Measurements from ENCODE around the gene TOMM20. TPM values are rescaled to one million over a fixed set of nuclear protein-coding genes. Genes with fewer than 3 reads are reported as not detected.

The TOMM20 gene
- total RNA-seq, 1 experiment from 2014 or later = 72.6 TPM

DNA sequence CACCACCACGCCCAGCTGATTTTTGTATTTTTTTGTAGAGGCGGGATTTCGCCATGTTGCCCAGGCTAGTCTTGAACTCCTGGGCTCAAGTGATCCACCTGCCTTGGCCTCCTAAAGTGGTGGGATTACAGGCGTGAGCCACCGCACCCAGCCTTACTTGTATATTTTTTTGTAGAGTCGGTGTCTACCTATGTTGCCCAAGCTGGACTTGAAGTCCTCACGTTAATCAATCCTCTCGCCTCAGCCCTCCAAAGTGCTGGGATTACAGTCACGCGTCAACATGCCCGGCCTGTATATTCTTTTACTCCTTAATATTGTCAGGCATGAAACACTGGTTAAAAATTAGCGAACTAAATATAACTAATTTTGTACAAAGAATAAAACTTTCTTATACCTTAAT, 5.5 kb upstream of the TOMM20 start:
- Histone ChIP-seq H3K27ac (ENCODE audit: low read depth, low read length, poor library complexity, severe bottlenecking) (no peak overlapping the region), H3K27me3 (replicated peaks; ENCODE audit: insufficient read depth, low read depth, low read length, poor library complexity) (no peaks in the 10 kb centered on the region), H3K4me3 (ENCODE audit: low read depth, low read length, poor library complexity, severe bottlenecking) (no peak overlapping the region), H3K4me1 (ENCODE audit: insufficient read depth, low read length, poor library complexity, severe bottlenecking) (no peaks in the 10 kb centered on the region), H3K36me3 (ENCODE audit: insufficient read depth, low read length, poor library complexity, severe bottlenecking) (peaks cover 19% of the 10 kb centered on the region), H3K9me3 (ENCODE audit: low read depth, low read length, poor library complexity, severe bottlenecking) (no peaks in the 10 kb centered on the region)
- ChIA-PET CTCF (no interaction called here), POLR2A (ENCODE audit: low non-redundant PET) (no interaction called here)
- no TSS peak for BruUV-seq (replicated peaks)
- TF ChIP-seq EZH2 (IDR thresholded peaks at IDR 0.05; ENCODE audit: borderline replicate concordance, low read depth, low read length, poor library complexity, severe bottlenecking) = no peak
- TF ChIP-seq, protein P1, sequence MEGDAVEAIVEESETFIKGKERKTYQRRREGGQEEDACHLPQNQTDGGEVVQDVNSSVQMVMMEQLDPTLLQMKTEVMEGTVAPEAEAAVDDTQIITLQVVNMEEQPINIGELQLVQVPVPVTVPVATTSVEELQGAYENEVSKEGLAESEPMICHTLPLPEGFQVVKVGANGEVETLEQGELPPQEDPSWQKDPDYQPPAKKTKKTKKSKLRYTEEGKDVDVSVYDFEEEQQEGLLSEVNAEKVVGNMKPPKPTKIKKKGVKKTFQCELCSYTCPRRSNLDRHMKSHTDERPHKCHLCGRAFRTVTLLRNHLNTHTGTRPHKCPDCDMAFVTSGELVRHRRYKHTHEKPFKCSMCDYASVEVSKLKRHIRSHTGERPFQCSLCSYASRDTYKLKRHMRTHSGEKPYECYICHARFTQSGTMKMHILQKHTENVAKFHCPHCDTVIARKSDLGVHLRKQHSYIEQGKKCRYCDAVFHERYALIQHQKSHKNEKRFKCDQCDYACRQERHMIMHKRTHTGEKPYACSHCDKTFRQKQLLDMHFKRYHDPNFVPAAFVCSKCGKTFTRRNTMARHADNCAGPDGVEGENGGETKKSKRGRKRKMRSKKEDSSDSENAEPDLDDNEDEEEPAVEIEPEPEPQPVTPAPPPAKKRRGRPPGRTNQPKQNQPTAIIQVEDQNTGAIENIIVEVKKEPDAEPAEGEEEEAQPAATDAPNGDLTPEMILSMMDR (conservative IDR thresholded peaks at IDR 0.05; ENCODE audit: low read depth, low read length) = no peak
- intact Hi-C loops (cut with micrococcal nuclease; ENCODE audit: unreplicated experiment) = no loop called here
- DNase-seq (ENCODE audit: low spot score) = no peak

DNA sequence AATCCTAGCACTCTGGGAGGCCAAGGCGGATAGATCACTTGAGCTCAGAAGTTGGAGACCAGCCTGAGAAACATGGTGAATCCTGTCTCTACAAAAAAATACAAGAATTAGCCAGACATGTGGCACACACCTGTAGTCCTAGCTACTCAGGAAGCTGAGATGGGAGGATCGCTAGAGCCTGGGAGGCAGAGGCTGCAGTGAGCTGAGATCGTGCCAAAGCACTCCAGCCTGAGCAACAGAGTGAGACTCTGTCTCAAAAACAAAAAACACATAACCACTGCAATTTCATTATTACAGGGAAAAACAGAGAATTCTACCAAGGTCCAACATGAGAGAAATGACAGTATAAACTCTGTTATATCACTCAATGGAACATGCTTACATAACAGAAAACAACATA, 4.4 kb upstream of the TOMM20 start:
- H3K36me3 ChIP-seq (ENCODE audit: insufficient read depth, low read length, poor library complexity, severe bottlenecking) = peaks cover 19% of the 10 kb centered on the region
- H3K4me1 ChIP-seq (ENCODE audit: insufficient read depth, low read length, poor library complexity, severe bottlenecking) = no peaks in the 10 kb centered on the region
- no peak for DNase-seq (ENCODE audit: low spot score)
- no peaks in the 10 kb centered on the region for H3K27me3 ChIP-seq (replicated peaks; ENCODE audit: insufficient read depth, low read depth, low read length, poor library complexity)
- no peak overlapping the region for H3K4me3 ChIP-seq (ENCODE audit: low read depth, low read length, poor library complexity, severe bottlenecking)
- H3K27ac ChIP-seq (ENCODE audit: low read depth, low read length, poor library complexity, severe bottlenecking) = no peak overlapping the region
- BruUV-seq (replicated peaks) = no TSS peak
- ChIA-PET POLR2A (ENCODE audit: low non-redundant PET) (interaction anchor here (0.6 kb wide), 1 partner anchor 12 kb away, joined by 11 read pairs; no protein-coding TSS in a partner anchor), CTCF (no interaction called here)
- H3K9me3 ChIP-seq (ENCODE audit: low read depth, low read length, poor library complexity, severe bottlenecking) = no peaks in the 10 kb centered on the region
- intact Hi-C loops (cut with micrococcal nuclease; ENCODE audit: unreplicated experiment) = no loop called here
- no peak for TF ChIP-seq EZH2 (IDR thresholded peaks at IDR 0.05; ENCODE audit: borderline replicate concordance, low read depth, low read length, poor library complexity, severe bottlenecking)
- TF ChIP-seq, protein P1 (conservative IDR thresholded peaks at IDR 0.05; ENCODE audit: low read depth, low read length) = no peak

DNA sequence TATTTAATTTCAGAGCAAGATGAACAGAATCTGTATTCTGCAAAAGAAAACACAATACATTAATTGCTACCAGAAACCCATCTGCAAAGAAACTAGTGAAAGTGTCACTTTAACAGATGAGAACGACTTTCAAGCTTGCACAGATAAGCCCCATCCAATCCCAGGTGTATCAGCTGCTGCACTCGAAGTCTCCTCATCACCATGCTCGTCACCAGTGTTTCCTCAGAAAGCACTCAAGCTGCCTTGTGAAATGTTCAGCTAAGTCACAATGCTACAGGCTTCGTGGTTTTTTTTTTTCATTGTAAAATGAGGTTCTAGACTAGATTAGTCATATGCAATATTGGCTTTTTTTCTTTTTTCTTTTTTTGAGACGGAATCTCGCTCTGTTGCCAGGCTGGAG, 3.3 kb upstream of the TOMM20 start:
- CTCF ChIA-PET = no interaction called here
- Histone ChIP-seq H3K4me1 (ENCODE audit: insufficient read depth, low read length, poor library complexity, severe bottlenecking) (no peaks in the 10 kb centered on the region), H3K36me3 (ENCODE audit: insufficient read depth, low read length, poor library complexity, severe bottlenecking) (peaks cover 14% of the 10 kb centered on the region), H3K4me3 (ENCODE audit: low read depth, low read length, poor library complexity, severe bottlenecking) (no peak overlapping the region), H3K9me3 (ENCODE audit: low read depth, low read length, poor library complexity, severe bottlenecking) (no peaks in the 10 kb centered on the region), H3K27ac (ENCODE audit: low read depth, low read length, poor library complexity, severe bottlenecking) (no peak overlapping the region), H3K27me3 (replicated peaks; ENCODE audit: insufficient read depth, low read depth, low read length, poor library complexity) (no peaks in the 10 kb centered on the region)
- DNase-seq (ENCODE audit: low spot score) = no peak
- intact Hi-C loops (cut with micrococcal nuclease; ENCODE audit: unreplicated experiment) = no loop called here
- no TSS peak for BruUV-seq (replicated peaks)
- POLR2A ChIA-PET (ENCODE audit: low non-redundant PET) = no interaction called here
- no peak for TF ChIP-seq EZH2 (IDR thresholded peaks at IDR 0.05; ENCODE audit: borderline replicate concordance, low read depth, low read length, poor library complexity, severe bottlenecking)
- TF ChIP-seq, protein P1 (conservative IDR thresholded peaks at IDR 0.05; ENCODE audit: low read depth, low read length) = no peak

Measured in A673 (cell line).